Neural cell (in vitro differentiated cells): ENCODE results near the gene CACNA1B. TPM values are rescaled to one million over a fixed set of nuclear protein-coding genes. Genes with fewer than 3 reads are reported as not detected.

ENCODE experiments used
- H2AFZ ChIP-seq: fragments of 200-600, 300-800 bp; sonication (generic), shearing (Covaris generic); 2 replicates; pipeline ENCODE4 v1.6.0; 2014; ENCODE audit warnings: low read depth, mild to moderate bottlenecking, antibody characterized with exemption, low read length, moderate library complexity
- H3F3A ChIP-seq: fragments of 200-600 bp; shearing (Covaris generic); 2 replicates; pipeline ENCODE4 v1.6.1; 2016; ENCODE audit warnings: mild to moderate bottlenecking, moderate library complexity, mixed read lengths, antibody characterized with exemption, low read length; ENCODE audit not compliant: insufficient read depth, poor library complexity, severe bottlenecking
- H3K27ac ChIP-seq: fragments of 200-600, 300-800 bp; sonication (generic), shearing (Covaris generic); 2 replicates; pipeline ENCODE4 v1.5.1; 2014; ENCODE audit warnings: mild to moderate bottlenecking, low read length, moderate library complexity
- H3K27me3 ChIP-seq: fragments of 300-800, 200-600 bp; sonication (generic), shearing (Covaris generic); 2 replicates; pipeline ENCODE4 v1.6.0; 2014; ENCODE audit warnings: mild to moderate bottlenecking, low read depth, low read length, moderate library complexity; ENCODE audit not compliant: insufficient read depth
- H3K36me3 ChIP-seq: fragments of 300-800, 200-600 bp; sonication (generic), shearing (Covaris generic); 2 replicates; pipeline ENCODE4 v1.5.1; 2014; ENCODE audit warnings: mild to moderate bottlenecking, antibody characterized with exemption, low read length, moderate library complexity; ENCODE audit not compliant: insufficient read depth
- H3K4me2 ChIP-seq: fragments of 300-800, 200-600 bp; sonication (generic), shearing (Covaris generic); 2 replicates; pipeline ENCODE4 v1.6.0; 2014; ENCODE audit warnings: mild to moderate bottlenecking, low read length
- H3K4me3 ChIP-seq: fragments of 300-800, 200-600 bp; sonication (generic), shearing (Covaris generic); 2 replicates; pipeline ENCODE4 v1.5.1; 2014; ENCODE audit warnings: mild to moderate bottlenecking, low read length, moderate library complexity
- H3K79me2 ChIP-seq: fragments of 200-600 bp; shearing (Covaris generic); replicated peaks from 2 replicates; pipeline ENCODE4 v1.6.0; 2014; ENCODE audit warnings: mild to moderate bottlenecking, low read length, moderate library complexity; ENCODE audit not compliant: insufficient read depth
- H3K9ac ChIP-seq: fragments of 300-800, 200-600 bp; sonication (generic), shearing (Covaris generic); 2 replicates; pipeline ENCODE4 v1.6.1; 2016; ENCODE audit warnings: mild to moderate bottlenecking, low read length, mixed read lengths
- H3K9me2 ChIP-seq: fragments of 200-600 bp; shearing (Covaris generic); 2 replicates; pipeline ENCODE4 v1.6.1; 2016; ENCODE audit warnings: mild to moderate bottlenecking, low read length, mixed read lengths; ENCODE audit not compliant: insufficient read depth
- H3K9me3 ChIP-seq: fragments of 200-600, 300-800 bp; sonication (generic), shearing (Covaris generic); 2 replicates; pipeline ENCODE4 v1.6.1; 2016; ENCODE audit warnings: mild to moderate bottlenecking, mixed run types, low read length, moderate library complexity, mixed read lengths
- H4K20me1 ChIP-seq: fragments of 200-600 bp; shearing (Covaris generic); 2 replicates; pipeline ENCODE4 v1.6.1; 2016; ENCODE audit warnings: mild to moderate bottlenecking, mixed run types; ENCODE audit not compliant: insufficient read depth
- CTCF ChIP-seq: fragments of 450-650 bp; IDR thresholded peaks from 2 replicates; pipeline ENCODE4 v1.5.1; 2014; ENCODE audit warnings: antibody characterized with exemption, mild to moderate bottlenecking, moderate library complexity; ENCODE audit not compliant: poor library complexity, severe bottlenecking
- EP300 ChIP-seq: fragments of 450-650 bp; conservative IDR thresholded peaks from 2 replicates; pipeline ENCODE4 v1.6.1; 2014; ENCODE audit warnings: antibody characterized with exemption, mild to moderate bottlenecking, moderate library complexity; ENCODE audit not compliant: poor library complexity, severe bottlenecking
- EZH2 ChIP-seq: fragments of 200-600, 300-800 bp; shearing (Covaris generic), sonication (generic); IDR thresholded peaks from 2 replicates; pipeline ENCODE4 v1.6.1; 2014; ENCODE audit warnings: antibody characterized with exemption, low read length, borderline replicate concordance, mild to moderate bottlenecking; ENCODE audit not compliant: insufficient read depth, poor library complexity, severe bottlenecking
- MXI1 ChIP-seq: fragments of 450-650 bp; conservative IDR thresholded peaks from 2 replicates; pipeline ENCODE4 v1.6.1; 2014; ENCODE audit warnings: antibody characterized with exemption, mild to moderate bottlenecking; ENCODE audit not compliant: poor library complexity, severe bottlenecking
- POLR2AphosphoS5 ChIP-seq: IDR thresholded peaks from 2 replicates; pipeline ENCODE4 v1.6.1; 2012
- RAD21 ChIP-seq: fragments of 450-650 bp; conservative IDR thresholded peaks from 2 replicates; pipeline ENCODE4 v1.6.1; 2014; ENCODE audit warnings: antibody characterized with exemption, mild to moderate bottlenecking, moderate library complexity
- REST ChIP-seq: IDR thresholded peaks from 2 replicates; pipeline ENCODE4 v1.6.1; 2012; ENCODE audit warnings: borderline replicate concordance
- SMC3 ChIP-seq: fragments of 450-650 bp; conservative IDR thresholded peaks from 2 replicates; pipeline ENCODE4 v1.6.1; 2014; ENCODE audit warnings: antibody characterized with exemption, mild to moderate bottlenecking, moderate library complexity; ENCODE audit not compliant: poor library complexity
- TAF1 ChIP-seq: IDR thresholded peaks from 2 replicates; pipeline ENCODE4 v1.6.1; 2012; ENCODE audit warnings: low read depth
- polyA plus RNA-seq: library from polyadenylated mRNA; depleted of rRNA; stranded (reverse); fragments of >200 nt; gene quantifications from 2 replicates; pipeline ENCODE4 v1.2.3, GENCODE V29; 2014

Gene CACNA1B
- polyA plus RNA-seq, 1 donor from 2014 or later, result 5.8 TPM

- no peak overlapping the region for H3K4me2 ChIP-seq
These were observed 11.1 kb upstream of the CACNA1B start for GRCh38 chr9:137866226-137867141.

More at GRCh38 chr9:137866226-137867141, 11.1 kb upstream of the CACNA1B start:
- no peak overlapping the region for H3K9ac ChIP-seq
- no peaks in the 10 kb centered on the region for H3K9me3 ChIP-seq
- H4K20me1 ChIP-seq, result no peaks in the 10 kb centered on the region
- no peak overlapping the region for H3K27ac ChIP-seq
- H3K4me3 ChIP-seq, result no peak overlapping the region
- no peak overlapping the region for H2AFZ ChIP-seq
- no peaks in the 10 kb centered on the region for H3K79me2 ChIP-seq
- H3K27me3 ChIP-seq, result no peaks in the 10 kb centered on the region
- no peak for TF ChIP-seq TAF1
- TF ChIP-seq EZH2, result no peak
- TF ChIP-seq POLR2AphosphoS5, result no peak
- TF ChIP-seq RAD21, result no peak
- no peak for TF ChIP-seq REST
- no peak for TF ChIP-seq CTCF
- no peak for TF ChIP-seq MXI1
- no peak for TF ChIP-seq SMC3
- TF ChIP-seq EP300, result no peak
- no peaks in the 10 kb centered on the region for H3F3A ChIP-seq
- H3K36me3 ChIP-seq, result no peaks in the 10 kb centered on the region
- no peaks in the 10 kb centered on the region for H3K9me2 ChIP-seq
